GM19455 (cell line): ENCODE data around the gene SEMA3F.

ENCODE experiments used
- ATAC-seq: cut with Tn5 transposase; IDR thresholded peaks from one replicate; pipeline ENCODE4 v1.9.1; 2021; ENCODE audit not compliant: unreplicated experiment

Gene SEMA3F

DNA sequence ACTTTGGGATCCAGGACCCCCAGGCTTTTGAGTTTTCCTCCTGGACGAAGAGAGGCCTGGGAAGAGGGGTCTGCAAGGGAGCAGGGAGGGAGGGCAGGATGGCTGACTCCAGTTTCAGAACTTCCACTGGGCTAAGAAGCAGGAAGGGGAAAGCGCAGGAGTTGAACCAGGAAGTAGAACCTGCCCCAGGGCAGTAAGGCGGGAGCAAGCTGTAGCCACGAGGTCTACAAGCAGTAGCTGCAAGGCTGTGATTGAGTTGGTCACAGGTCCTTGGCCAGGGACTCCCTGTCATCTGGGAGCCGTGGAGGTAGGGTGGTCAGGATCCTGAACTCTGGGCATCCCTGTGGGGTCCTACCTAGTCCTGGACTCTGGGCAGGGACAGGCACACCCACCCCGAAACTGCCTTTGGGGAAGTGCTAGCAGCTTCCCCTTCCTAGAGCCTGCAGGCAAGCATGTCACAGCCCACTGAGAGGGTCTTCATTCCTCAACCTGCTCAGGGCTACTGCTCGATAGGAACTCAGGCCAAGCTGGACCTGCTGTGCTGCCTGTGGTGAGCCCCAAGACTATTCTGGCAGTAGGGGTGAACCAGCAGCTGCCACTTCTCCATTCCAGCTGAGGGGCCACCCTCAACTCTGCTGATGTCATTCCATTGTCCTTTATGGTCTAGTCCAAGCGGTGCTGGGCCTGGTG is 75.1 kb downstream of the SEMA3F start:
- no peak for ATAC-seq

DNA sequence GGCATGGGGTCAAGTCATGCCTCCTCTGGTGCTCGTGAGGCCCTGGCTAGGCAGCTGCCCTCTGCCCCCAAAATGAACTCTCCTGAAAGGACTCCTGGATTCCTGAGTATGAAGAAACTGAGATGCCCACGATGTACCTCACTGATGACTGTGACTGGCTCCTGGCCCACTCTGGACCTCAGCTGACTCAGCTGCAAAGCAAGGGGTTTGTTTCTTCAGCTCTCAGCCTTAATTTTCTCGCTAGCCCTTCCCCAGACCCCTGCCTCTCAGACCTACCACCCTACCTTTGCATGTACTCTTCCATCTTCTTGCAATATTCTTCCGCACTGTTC is 75.6 kb downstream of the SEMA3F start:
- ATAC-seq: no peak

DNA sequence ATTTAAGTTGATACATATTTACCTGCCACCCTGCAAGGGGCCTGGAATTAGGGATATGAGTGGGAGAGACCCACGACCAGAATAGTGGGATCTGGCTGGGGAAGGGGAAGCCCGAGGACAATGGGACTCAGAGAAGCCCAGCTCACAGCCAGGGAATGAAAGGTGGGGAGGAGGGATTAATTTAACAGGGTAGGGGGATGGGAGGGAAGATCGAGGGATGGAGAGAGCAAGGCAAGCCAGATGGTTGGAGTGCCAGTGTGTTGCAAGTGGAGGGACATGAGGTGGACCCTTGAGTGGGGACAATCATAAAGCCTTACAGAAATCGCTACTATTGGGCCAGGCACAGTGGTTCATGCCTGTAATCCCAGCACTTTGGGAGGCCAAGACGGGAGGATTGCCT is 76.5 kb downstream of the SEMA3F start:
- no peak for ATAC-seq

DNA sequence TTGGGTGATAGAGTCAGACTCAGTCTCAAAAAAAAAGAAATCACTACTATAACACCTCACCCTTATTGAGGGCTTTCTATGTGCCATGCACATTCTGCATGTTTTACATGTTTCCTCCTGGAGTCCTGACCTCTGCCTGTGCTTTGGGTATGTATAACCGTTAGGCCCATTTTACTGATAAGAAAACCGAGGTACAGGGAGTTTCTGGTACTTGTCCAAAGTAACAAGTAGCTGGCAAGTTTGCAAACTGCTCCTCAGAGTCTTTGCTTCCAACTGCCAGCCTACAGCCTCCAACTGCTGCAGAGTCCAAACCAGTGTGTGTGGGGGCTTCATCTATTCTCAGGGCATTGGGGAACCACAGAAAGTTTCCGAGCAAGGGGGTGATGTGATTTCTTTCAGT is 77.2 kb downstream of the SEMA3F start:
- no peak for ATAC-seq

DNA sequence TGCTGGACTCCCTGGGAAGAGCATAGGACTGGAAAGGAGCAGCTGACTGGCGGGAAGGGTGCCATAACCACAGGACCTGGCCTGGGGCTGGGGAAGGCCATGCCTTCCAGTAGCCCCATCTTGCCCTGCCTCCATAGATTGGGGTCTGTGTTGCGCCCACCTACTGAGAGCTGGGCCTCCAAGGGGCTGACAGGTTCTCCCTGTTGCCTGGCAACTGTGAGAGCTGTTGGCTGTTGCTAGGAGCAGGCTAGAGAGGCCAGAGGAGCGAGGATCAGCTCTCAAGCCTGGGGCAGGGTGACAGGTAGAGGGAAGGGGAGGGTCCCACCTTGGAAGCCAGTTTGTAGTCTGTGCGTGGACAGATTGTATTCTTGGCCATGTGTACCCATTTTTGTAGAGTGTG is 78.1 kb downstream of the SEMA3F start:
- no peak for ATAC-seq

DNA sequence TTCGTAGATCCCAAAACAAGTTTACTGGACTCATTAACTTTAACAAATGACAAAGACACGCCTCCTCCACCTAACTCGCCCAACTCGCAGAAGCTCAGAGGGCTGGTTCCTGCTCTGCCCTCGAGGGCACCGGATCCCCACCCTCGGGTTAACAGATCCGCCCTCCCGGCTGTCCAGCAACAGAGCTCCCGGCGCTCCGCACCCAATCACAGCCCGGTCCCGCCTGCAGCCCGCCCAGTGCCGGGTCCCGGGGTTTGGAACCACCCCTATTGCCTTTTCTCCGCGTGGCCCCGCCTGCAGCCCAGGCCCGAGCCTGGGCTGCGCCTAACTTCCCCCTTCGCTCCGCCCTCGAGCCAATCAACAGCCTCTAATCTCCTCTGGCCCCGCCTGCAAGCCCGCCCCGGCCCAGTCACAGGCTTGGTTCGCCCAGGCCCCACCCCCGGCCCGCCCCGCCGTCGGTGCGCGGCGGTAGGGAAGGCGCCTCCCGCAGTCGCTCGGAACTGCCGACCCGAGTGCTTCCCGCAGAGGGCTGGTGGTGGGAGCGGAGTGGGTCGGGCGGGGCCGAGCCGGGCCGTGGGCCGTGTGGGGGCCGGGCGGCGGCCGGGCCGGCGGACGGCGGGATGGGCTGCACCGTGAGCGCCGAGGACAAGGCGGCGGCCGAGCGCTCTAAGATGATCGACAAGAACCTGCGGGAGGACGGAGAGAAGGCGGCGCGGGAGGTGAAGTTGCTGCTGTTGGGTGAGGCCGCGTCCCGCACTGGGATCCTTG is 80.8 kb downstream of the SEMA3F start, which contains the start of gene GNAI2:
TSS of gene GNAI2 (plus strand) at position 489 of the 768 bp plus-strand sequence. CDS start at position 621, 132 bp downstream.
- peak; percentile 90 for ATAC-seq

DNA sequence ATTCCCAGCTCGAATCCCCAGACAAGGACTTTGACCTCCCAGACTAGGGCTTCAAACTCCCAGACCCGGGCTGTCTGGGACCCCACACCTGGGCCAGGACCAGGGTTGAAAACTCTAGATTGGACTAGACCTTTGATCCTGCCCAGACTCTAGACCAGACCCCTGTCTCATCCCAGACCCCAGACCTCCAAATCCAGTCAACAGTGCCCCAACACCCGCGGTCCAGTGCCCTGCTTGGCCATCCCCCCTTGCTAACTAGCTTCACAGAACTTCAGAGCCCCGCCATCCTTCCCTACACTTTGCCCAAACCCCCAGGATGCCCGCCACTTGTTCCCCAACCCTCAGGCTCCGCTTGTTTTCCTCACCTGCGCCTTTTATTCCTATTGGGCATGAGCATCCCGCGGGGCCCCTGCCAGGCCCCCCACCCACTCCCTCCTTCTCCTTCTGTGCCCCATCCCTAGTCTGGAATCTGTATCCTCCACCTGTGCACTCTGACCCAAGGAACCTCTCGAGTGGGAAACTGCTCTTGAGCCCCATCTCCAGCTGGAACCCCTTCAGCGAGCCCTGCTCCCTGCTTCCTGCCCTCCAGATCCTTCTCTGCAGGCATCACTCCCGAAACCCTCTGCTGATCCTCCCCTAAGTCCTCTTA is 81.5 kb downstream of the SEMA3F start:
- no peak for ATAC-seq

DNA sequence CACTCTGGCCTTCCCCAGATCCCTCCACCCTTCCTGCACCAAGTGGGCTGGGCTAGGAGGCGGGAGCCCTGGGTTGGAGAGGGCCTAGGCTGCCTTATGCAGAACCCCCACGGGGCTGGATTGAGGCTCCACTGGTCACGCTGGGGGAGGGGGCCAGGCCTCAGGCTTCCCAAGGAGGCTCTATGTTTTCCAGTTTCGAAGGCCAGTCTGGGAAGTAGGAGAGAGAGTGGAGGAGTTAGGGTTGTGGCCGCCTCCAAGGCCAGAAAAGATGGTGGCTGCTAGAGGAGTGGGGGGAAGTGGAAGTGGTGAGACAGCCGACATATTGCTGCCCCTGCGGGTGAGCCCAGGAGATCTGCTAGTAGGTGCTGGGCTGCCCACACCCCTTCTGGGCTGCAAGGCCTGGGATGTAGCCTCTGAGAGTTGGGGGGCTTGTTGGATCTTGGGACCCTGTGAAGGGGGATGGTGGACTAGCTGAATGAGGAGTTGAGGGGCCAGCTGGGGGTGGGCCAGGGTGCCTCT is 82.1 kb downstream of the SEMA3F start:
- ATAC-seq: no peak

DNA sequence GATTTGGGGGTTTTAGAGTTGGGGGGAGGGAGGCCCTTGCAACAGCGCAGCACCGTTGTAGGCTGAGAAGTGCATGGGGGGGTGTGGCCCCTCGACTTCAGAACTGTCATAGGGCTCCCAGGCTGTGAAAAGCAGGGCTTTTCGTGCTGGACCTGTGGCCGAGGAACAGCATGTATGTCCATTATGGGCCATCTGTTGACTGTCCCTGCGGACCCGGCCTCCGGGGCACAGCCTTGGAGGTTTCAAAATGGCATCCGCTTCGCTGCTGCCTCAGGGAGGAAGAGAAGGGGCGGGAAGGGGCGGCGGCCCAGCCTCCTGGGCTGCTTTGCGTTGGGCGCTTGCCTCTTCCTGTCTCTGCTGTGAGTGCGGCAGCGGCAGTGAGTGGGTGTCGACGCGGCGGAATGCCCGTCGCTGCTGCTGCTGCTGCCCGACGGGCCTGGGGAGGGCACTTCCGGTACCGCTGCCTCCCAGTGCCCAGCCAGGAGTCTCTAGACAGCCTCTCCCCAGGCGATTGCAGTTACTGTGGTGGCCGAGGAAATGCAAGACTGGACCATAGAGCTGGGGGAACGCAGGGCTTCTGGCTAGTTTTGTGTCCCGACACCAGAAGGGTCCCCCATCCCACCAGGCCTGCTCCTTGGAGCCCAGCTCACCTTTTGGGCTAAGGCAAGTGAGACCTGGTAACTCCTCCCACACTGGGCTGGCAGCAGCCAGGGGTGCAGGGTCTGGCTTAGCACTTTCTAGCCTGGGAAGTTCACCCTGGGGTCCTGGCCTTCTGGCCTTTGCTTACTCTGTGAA is 82.8 kb downstream of the SEMA3F start:
- no peak for ATAC-seq

DNA sequence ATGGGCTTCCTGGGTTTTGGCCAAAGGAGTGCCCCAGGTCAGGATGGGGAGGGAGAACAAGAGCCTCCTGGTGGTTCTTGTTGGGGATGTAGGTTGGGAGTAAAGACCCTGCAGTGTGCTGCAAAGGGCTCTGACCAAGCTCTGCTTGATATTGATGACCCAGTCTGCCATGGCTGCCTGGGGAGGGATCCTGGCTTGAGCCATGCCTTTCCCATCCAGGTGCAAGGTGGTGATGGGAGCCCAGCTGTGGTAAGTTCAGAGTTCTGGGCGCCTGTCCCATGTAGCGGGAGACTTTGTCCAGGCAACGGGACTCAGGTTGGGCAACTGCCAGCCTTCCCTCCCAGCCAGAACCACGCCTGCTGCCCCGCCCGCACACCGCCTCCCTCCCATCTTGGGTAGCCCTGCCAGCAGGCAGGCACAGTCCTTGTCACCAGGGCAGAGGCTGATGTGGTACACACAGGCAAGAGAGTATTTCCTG is 83.5 kb downstream of the SEMA3F start:
- no peak for ATAC-seq
